NCI-H526 treated with DMSO at 0.1 percent for 48 hours (cell line): ENCODE results near the gene HEATR5A.
"Not testable (repeated sequence)": the region's sequence is repeated elsewhere in the genome, so short reads cannot be mapped to it uniquely, and the experiment has no call there.

ENCODE experiments used
- DNase-seq: peaks from one replicate; lab custom pipeline; 2025; lab: John Stamatoyannopoulos, UW

The HEATR5A gene

DNA sequence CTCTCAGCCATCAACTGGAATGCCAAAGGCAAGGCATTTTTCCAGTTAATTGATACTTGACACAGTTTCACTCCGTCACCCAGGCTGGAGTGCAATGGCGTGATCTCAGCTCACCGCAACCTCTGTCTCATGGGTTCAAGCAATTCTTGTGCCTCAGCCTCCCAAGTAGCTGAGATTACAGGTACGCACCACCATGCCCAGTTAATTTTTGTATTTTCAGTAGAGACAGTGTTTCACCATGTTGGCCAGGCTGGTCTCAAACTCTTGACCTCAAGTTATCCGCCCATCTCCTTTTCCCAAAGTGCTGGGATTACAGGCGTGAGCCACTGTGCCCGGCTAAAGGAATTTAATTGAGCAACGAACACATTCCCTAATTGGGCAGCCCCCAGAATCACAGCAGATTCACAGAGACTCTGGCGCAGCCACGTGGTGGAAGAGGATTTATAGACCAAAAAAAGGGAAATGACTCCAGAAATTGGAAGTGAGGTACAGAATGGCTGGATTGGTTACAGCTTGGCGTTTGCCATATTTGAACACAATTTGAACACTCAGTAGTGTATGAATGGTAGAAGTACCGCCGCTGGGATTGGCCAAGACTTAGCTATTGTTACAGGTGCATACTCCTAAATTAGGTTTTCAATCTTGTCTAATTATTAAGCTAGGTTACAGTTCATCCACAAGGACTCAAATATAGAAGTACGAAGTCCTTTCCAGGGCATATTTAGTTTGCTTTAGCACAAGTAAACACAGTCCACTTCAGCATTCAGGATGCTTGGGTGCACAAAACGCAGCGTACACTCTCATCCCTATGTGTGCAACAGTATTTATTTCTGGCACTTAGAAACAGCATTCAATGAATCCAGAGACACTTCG, 162.6 kb downstream of the HEATR5A start:
- not testable (repeated sequence) for DNase-seq

DNA sequence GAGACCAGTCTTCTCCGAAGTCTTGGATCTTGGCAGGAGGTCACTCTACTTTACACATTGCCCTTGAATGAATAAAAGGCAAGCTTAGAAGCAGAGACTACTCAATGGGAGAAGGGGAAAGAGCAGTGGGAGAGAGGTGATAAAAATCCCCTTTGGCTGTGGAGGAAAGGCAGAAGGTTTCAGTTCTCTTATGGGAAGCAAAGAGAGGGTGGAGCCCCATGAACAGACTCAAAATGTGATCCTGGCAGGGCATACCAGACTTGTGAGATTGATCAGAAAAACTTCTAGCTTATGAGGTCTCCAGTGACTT, 163.2 kb downstream of the HEATR5A start:
- DNase-seq = no peak

DNA sequence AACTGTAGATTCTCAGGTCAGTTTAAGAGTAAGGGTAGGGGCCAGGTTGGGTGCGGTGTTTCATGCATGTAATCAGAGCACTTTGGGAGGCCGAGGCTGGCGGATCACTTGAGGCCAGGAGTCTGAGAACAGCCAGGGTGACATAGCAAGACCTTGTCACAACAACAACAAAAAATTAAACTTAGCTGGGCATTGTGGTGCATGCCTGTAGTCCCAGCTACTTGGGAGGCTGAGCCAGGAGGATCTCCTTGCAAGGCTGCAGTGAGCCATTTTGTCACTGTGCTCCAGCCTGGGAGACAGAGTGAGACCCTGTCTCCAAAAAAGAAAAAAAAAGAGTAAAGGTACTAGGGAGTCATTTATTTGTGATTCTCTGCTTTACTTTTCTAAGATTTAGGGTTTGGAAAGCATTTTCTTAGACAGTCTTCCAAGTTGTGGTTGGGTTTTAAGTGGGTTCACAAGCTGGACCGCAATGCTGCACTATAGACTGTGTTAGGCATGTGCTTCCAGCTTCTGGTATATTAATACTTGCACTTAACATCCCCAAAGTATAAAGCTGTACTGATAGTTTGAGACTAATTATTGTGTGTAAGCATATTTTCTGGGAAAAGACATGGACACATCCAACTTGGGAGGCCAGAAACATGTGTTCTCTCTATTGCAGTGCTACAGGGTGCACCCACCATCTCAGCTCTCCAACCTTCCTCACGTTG, 163.7 kb downstream of the HEATR5A start:
- no peak for DNase-seq

DNA sequence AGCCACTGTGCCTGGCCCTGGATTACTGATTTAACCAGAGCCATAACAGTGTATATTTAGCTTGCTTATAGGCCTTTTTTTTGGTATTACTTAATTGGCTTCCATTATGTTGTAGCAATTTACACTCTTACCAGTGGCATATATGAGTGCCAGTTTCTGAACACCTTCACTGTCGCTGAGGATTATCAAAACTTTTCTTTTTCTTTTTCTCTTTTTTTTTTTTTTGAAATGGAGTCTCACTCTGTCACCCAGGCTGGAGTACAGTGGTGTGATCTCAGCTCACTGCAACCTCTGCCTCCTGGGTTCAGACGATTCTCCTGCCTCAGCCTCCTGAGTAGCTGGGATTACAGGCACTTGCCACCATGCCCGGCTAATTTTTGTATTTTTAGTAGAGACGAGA, 164.4 kb downstream of the HEATR5A start:
- not testable (repeated sequence) for DNase-seq

DNA sequence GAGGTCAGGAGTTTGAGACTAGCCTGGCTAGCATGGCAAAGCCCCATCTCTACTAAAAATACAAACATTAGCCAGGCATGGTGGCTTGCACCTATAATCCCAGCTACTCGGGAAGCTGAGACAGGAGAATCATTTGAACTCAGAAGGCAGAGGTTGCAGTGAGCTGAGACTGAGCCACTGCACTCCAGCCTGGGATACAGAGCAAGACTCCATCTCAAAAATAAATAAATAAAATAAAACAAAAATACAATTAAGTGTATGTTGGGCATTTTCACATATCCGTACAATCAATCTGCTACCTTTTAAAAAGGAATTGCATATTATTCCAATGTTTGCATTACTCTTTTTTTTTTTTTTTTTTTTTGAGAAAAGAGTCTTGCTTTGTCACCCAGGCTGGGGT, 165.1 kb downstream of the HEATR5A start:
- DNase-seq = no peak

DNA sequence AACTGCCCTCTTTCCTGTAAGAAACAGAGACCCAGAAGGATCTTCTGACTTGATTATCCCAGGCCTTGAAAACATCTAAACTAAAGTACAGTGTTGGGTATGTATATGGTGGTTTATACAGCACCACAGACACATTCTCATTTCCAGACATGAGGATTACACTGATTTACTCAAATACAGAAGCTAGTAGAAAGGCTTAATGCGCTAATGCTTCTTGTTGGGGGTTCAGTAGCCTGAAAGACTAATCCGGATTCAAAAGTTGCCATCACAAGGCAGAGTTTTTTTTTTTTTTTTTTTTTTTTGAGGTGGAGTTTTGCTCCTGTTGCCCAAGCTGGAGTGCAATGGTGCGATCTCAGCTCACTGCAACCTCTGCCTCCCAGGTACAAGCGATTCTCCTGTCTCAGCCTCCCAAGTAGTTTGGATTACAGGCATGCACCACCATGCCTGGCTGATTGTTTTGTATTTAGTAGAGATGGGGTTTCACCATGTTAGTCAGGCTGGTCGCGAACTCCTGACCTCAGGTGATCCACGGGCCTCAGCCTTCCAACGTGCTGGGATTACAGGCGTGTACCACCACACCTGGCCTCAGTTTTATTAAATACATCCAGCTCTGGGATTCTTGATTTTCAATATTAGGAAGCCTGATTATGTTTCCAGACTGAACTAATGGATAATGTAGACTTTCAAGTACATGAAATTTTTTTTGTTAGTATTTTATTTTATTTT, 166.4 kb downstream of the HEATR5A start:
- no peak for DNase-seq

DNA sequence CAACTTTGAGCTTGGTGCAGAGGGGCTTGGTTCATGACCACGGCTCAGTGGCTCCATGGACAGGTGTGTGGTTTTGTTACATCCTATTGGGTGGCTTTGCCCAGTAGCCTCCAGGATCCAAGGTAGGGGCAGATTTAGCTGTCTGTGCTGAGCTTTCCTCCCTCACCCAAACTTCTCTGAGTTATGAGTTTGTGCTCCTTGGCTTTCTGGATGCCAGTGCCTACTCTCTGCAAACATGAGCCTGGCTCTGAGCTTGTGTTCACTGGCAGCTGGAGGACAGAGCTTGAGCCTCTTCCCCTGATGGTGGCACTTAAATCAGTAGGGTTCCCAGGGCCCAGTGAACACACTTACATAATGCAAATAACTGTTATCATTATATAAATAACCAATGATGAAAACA, 167.5 kb downstream of the HEATR5A start:
- no peak for DNase-seq

DNA sequence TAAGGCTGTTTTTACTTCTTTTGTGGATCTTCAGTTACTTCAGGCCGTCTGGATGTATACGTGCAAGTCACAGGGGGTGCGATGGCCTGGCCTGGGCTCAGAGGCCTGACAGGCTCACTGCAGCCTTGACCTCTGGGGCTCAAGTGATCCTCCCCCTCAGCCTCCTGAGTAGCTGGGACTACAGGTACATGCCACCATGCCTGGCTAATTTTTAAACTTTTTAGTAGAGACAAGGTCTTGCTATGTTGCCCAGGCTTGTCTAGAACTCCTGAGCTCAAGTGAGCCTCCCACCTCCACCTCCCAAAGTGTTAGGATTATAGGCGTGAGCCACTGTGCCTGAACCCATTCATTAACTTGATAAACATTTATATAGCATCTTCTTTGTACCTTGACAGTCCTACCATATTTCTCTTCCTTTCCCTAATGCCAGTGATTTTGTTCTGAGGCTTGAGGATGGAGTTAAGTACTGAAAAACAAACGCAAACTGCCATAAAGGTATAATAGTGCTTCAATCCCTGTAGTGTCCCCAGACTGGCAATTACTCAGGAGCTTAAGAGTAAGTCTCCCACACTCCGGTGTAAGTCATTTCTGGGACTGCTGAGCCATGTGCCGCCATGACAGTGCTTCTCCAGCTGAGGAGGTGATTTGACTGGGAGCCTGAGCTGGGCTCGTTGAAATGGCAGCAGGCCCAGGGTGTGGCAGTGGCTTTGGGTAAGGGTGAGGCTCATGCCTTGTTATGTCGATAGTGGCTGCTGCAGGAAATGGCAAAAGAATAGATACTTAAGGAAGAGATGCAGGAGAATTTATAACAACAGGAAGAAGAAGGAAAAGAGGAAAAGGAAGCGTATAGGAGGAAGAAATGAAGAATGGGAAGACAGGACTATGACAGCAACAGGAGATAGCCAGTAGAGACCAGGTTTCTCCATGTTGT, 169.1 kb downstream of the HEATR5A start:
- no peak for DNase-seq

DNA sequence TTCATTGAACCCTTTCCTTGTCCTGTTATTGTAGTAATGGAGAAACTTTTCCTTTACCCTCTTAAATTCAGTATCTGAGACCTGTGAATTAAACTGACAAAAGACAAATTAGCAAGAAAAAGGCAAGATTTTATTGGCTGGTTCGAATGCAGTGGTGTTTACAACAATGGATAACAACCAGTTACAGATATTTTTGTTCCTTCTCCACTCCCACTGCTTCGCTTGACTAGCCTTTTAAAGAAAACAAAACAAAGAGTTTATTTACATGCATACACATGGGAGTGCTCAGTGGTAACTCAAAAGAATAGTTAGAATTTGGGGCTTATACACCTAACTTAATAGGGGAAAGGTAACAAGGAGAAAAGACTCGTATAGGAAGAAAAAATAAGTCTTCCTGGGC, 175.7 kb downstream of the HEATR5A start:
- DNase-seq = no peak

DNA sequence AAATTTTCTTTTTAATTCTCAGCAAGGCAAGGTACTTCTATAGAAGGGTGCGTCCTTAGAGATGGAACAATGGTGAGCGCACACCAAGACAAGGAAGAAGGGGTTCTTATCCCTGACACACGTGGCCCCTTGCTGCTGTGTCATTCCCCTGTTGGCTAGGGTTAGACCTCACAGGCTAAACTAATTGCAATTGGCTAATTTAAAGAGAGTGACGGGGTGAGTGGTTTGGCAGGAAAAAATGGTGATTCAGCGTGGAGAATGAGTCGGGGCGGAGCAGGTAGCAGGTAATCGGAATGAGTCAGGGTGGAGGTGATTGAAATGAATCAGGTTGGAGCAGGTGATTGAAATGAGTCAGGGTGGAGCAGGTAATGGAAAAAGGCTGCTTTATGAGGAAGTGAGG, 176.5 kb downstream of the HEATR5A start:
- no peak for DNase-seq

DNA sequence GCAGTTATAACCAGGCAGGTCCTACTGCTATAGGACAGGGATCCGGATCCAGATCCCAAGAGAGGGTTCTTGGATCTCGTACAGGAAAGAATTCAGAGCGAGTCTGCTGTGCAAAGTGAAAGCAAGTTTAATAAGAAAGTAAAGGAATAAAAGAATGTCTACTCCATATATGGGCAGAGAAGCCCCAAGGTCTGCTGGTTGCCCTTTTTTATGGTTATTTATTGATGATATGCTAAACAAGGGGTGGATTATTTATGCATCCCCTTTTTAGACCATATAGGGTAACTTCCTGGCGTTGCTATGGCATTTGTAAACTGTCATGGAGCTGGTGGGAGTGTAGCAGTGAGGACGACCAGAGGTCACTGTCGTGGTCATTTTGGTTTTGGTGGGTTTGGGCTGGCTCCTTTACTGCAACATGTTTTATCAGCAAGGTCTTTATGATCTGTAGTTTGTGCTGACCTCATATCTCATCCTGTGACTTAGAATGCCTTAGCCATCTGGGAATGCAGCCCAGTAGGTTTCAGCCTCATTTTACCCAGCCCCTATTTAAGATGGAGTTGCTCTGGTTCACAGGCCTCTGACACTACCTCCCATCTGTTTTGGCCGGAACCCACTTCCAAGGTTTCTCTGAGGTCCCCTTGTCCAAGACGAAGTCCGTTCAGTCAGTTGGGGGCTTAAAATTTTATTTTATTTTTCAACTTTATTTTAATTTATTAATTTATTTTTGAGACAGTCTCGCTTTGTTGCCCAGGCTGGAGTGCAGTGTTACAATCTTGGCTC, 178.0 kb downstream of the HEATR5A start:
- not testable (repeated sequence) for DNase-seq
